ENCODE results near the gene TSPYL2. TPM values are rescaled to one million over a fixed set of nuclear protein-coding genes. Genes with fewer than 3 reads are reported as not detected.

Gene TSPYL2
- total RNA-seq, 3 donors from 2014 or later (not counting 1 experiment from before 2014, with no cell fraction given), result 103 to 318 (median 139) TPM

DNA sequence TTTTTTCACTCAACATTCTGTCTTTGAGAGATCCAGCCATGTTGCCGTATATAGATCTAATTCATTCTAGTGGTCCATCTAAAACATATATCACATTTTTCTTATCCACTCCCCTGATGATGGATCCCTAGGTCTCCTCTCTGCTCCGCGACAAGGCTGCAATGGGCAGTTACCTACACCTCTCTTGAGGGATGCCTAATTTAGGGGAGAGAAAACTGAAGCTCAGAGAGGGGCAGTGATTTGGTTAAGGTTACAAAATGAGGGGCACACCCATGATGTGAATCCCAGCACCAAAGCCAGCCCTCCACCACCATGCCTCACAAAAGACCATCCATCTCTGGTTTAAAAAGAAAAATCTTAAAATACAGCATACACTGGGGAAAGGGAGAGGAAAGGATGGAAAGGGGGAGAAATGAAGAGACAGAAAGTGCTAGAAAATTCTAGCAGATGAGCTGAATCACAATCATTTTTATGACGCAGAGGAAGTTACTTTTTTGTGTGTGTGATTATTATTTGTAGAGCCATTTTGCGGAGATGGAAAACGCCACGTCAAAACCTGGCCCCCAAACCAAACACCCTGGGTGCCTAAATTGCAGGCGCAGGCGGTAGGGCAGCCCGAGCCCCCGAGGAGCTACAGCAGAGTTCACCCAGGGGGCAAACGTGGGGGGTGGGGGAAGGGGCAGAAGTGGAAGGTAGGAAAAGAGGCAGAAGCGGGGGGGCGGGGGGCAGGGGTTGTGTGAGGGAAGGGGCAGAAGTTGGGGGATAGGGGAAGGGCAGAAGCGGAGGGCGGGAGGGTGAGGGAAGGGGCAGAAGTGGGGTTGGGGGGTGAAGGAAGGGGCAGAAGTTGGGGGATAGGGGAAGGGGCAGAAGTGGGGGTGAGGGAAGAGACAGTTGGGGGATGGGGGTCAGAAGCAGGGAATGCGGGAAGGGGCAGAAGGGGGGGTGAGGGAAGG, 1.3 kb upstream of the TSPYL2 start:
- 53% methylated on average over 6 of the region's 17 CpGs for WGBS (ENCODE audit: insufficient coverage)
- DNase-seq, result peak in 1 of 2 donors; percentile 64
- Mint-ChIP-seq H3K27me3 (ENCODE audit: low read depth in 2 of 2) (no peaks in the 10 kb centered on the region), H3K4me3 (peak overlapping the region; percentile 86), H3K9me3 (no peaks in the 10 kb centered on the region), H3K27ac (peak overlapping the region; percentile 82 to 94), H3K4me1 (peaks cover 9 to 41% of the 10 kb centered on the region in 2 donors), H3K36me3 (no peaks in the 10 kb centered on the region)
- H3K4me3 ChIP-seq (ENCODE audit: low read length), result no peak overlapping the region
- peak overlapping the region; percentile 67 for H3K27ac ChIP-seq (ENCODE audit: low read length)
- peaks cover 5% of the 10 kb centered on the region for H3K36me3 ChIP-seq (ENCODE audit: control insufficient read depth, insufficient read depth, low read length)
- intact Hi-C loops (cut with micrococcal nuclease), result loop anchor here (10.0 kb wide), 1 partner anchor 604 kb away; the partner anchor contains the start of gene HUWE1
- peak in 1 of 3 donors; percentile 5 for ATAC-seq
- peaks cover 19% of the 10 kb centered on the region for H3K4me1 ChIP-seq (ENCODE audit: control insufficient read depth, insufficient read depth, low read length)
- no peaks in the 10 kb centered on the region for H3K9me3 ChIP-seq (ENCODE audit: control insufficient read depth, insufficient read depth, low read length)
- TF ChIP-seq CTCF (IDR thresholded peaks at IDR 0.05), result no peak
- no peaks in the 10 kb centered on the region for H3K27me3 ChIP-seq (ENCODE audit: control insufficient read depth, insufficient read depth, low read length)

DNA sequence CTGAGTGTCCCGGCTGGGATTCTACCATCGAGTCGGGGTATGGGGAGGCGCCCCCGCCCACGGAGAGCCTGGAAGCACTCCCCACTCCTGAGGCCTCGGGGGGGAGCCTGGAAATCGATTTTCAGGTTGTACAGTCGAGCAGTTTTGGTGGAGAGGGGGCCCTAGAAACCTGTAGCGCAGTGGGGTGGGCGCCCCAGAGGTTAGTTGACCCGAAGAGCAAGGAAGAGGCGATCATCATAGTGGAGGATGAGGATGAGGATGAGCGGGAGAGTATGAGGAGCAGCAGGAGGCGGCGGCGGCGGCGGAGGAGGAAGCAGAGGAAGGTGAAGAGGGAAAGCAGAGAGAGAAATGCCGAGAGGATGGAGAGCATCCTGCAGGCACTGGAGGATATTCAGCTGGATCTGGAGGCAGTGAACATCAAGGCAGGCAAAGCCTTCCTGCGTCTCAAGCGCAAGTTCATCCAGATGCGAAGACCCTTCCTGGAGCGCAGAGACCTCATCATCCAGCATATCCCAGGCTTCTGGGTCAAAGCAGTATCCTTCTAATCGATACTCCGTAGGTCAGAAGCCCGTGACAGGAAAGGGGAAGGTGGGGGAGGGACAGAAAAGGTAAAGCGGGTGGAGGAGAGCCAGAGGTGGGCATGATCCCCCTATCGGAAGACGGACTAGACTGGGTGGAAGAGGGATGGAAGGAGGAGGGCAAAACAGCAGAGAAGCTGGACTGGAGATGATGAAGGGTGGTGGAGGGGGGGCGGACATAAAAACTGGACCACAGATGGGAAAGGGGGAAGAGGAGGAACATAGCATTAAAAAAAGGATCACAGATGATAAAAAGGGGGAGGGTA, 828 bp downstream of the TSPYL2 start:
- ATAC-seq, result no peak
- Mint-ChIP-seq H3K4me1 (peaks cover 9 to 44% of the 10 kb centered on the region in 2 donors), H3K27ac (peak overlapping the region; percentile 86 to 95), H3K27me3 (ENCODE audit: low read depth in 2 of 2) (no peaks in the 10 kb centered on the region), H3K4me3 (peak overlapping the region; percentile 95), H3K9me3 (no peaks in the 10 kb centered on the region), H3K36me3 (no peaks in the 10 kb centered on the region)
- intact Hi-C loops (cut with micrococcal nuclease), result loop anchor here (10.0 kb wide), 1 partner anchor 602 kb away; the partner anchor contains the start of gene HUWE1
- peak overlapping the region; percentile 74 for H3K27ac ChIP-seq (ENCODE audit: low read length)
- H3K4me3 ChIP-seq (ENCODE audit: low read length), result peak overlapping the region; percentile 81
- no peaks in the 10 kb centered on the region for H3K9me3 ChIP-seq (ENCODE audit: control insufficient read depth, insufficient read depth, low read length)
- H3K36me3 ChIP-seq (ENCODE audit: control insufficient read depth, insufficient read depth, low read length), result peaks cover 8% of the 10 kb centered on the region
- H3K4me1 ChIP-seq (ENCODE audit: control insufficient read depth, insufficient read depth, low read length), result peaks cover 19% of the 10 kb centered on the region
- TF ChIP-seq CTCF (IDR thresholded peaks at IDR 0.05), result no peak
- WGBS (ENCODE audit: insufficient coverage), result 12% methylated on average over 29 of the region's 31 CpGs
- H3K27me3 ChIP-seq (ENCODE audit: control insufficient read depth, insufficient read depth, low read length), result no peaks in the 10 kb centered on the region
- DNase-seq, result peak in 1 of 2 donors; percentile 22

DNA sequence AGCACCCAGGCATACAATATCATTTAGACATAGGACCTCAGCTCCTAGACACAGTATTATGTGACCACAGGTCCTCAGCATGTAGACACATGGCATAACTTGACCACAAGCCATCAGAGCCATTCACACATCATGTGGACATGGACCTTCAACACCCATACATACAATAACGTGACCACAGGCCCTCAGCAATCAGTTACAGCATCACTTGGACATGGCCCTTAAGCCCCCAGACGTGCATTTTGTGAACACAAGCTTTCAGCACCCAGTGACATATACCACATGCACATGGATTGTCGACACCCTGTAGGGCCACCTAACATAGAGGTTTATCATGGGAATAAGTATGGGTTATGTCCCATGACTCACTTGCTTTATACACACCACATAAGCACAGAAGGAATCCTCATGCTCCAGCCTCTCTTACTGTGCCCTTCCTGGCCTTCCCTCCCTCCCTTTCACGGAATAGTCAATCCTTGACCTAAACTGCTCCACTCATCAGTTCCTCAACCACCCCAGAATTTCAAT, 1.9 kb downstream of the TSPYL2 start:
- Histone ChIP-seq H3K4me1 (ENCODE audit: control insufficient read depth, insufficient read depth, low read length) (peaks cover 28% of the 10 kb centered on the region), H3K4me3 (ENCODE audit: low read length) (no peak overlapping the region), H3K27me3 (ENCODE audit: control insufficient read depth, insufficient read depth, low read length) (no peaks in the 10 kb centered on the region), H3K9me3 (ENCODE audit: control insufficient read depth, insufficient read depth, low read length) (no peaks in the 10 kb centered on the region), H3K36me3 (ENCODE audit: control insufficient read depth, insufficient read depth, low read length) (peaks cover 8% of the 10 kb centered on the region), H3K27ac (ENCODE audit: low read length) (no peak overlapping the region)
- Mint-ChIP-seq H3K4me3 (no peak overlapping the region), H3K4me1 (peaks cover 19 to 55% of the 10 kb centered on the region in 2 donors), H3K9me3 (no peaks in the 10 kb centered on the region), H3K27me3 (ENCODE audit: low read depth in 2 of 2) (no peaks in the 10 kb centered on the region), H3K36me3 (no peaks in the 10 kb centered on the region), H3K27ac (peak overlapping the region; percentile 81 to 86)
- intact Hi-C loops (cut with micrococcal nuclease), result loop anchor here (10.0 kb wide), 1 partner anchor 601 kb away; the partner anchor contains the start of gene HUWE1
- ATAC-seq (no peak), DNase-seq (peak in 1 of 2 donors; percentile 39)
- 95% methylated on average over 2 of the region's 4 CpGs for WGBS (ENCODE audit: insufficient coverage)
- TF ChIP-seq CTCF (IDR thresholded peaks at IDR 0.05), result no peak
